HEK293 (cell line): ENCODE results near the gene ZXDC.

Experiments
- HOXC10 ChIP-seq: sonication (generic); formaldehyde crosslinking; IDR thresholded peaks from 2 replicates; pipeline ENCODE4 v1.8.1; 2023; ENCODE audit warnings: mild to moderate bottlenecking, missing genetic modification reagents
- REST ChIP-seq: fragments of 450-650 bp; formaldehyde crosslinking; IDR thresholded peaks from 2 replicates; pipeline ENCODE4 v1.5.1; 2016; ENCODE audit warnings: missing biosample characterization, missing genetic modification characterization
- YY1 ChIP-seq: fragments of 450-650 bp; formaldehyde crosslinking; IDR thresholded peaks from 2 replicates; pipeline ENCODE4 v1.5.1; 2018; ENCODE audit warnings: missing biosample characterization, missing genetic modification characterization
- ZBTB26 ChIP-seq: fragments of 450-650 bp; formaldehyde crosslinking; optimal IDR thresholded peaks from 2 replicates; pipeline ENCODE3; 2016; ENCODE audit warnings: missing biosample characterization, mild to moderate bottlenecking, missing genetic modification characterization
- ZFP37 ChIP-seq: fragments of 450-650 bp; formaldehyde crosslinking; IDR thresholded peaks from 2 replicates; pipeline ENCODE4 v1.5.1; 2016; ENCODE audit warnings: missing biosample characterization, missing genetic modification characterization
- ZNF121 ChIP-seq: fragments of 450-650 bp; formaldehyde crosslinking; IDR thresholded peaks from 2 replicates; pipeline ENCODE4 v1.5.1; 2016; ENCODE audit warnings: missing biosample characterization, missing genetic modification characterization
- ZNF138 ChIP-seq: fragments of 450-650 bp; formaldehyde crosslinking; IDR thresholded peaks from 2 replicates; pipeline ENCODE4 v1.5.1; 2016; ENCODE audit warnings: missing biosample characterization, missing genetic modification characterization, borderline replicate concordance
- ZNF701 ChIP-seq: fragments of 450-650 bp; formaldehyde crosslinking; IDR thresholded peaks from 2 replicates; pipeline ENCODE4 v1.5.1; 2016; ENCODE audit warnings: missing biosample characterization, missing genetic modification characterization
- ZNF776 ChIP-seq: fragments of 450-650 bp; formaldehyde crosslinking; IDR thresholded peaks from 2 replicates; pipeline ENCODE4 v1.5.0; 2017; ENCODE audit warnings: missing biosample characterization, missing genetic modification characterization, borderline replicate concordance
- TF ChIP-seq, protein P1 (sequence below): fragments of 450-650 bp; formaldehyde crosslinking; IDR thresholded peaks from 2 replicates; pipeline ENCODE4 v1.5.1; 2016; ENCODE audit warnings: missing biosample characterization, missing genetic modification characterization
- TF ChIP-seq, protein P2 (sequence below): fragments of 450-650 bp; formaldehyde crosslinking; IDR thresholded peaks from 2 replicates; pipeline ENCODE4 v1.5.1; 2016; ENCODE audit warnings: missing biosample characterization, missing genetic modification characterization
- TF ChIP-seq, protein P3 (sequence below): fragments of 450-650 bp; formaldehyde crosslinking; IDR thresholded peaks from 2 replicates; pipeline ENCODE4 v1.5.1; 2017; ENCODE audit warnings: missing biosample characterization, mild to moderate bottlenecking, missing genetic modification characterization, moderate library complexity

GRCh38 chr3:126399756-126400155 lies 75.9 kb downstream of the ZXDC start:
- TF ChIP-seq, protein P1, sequence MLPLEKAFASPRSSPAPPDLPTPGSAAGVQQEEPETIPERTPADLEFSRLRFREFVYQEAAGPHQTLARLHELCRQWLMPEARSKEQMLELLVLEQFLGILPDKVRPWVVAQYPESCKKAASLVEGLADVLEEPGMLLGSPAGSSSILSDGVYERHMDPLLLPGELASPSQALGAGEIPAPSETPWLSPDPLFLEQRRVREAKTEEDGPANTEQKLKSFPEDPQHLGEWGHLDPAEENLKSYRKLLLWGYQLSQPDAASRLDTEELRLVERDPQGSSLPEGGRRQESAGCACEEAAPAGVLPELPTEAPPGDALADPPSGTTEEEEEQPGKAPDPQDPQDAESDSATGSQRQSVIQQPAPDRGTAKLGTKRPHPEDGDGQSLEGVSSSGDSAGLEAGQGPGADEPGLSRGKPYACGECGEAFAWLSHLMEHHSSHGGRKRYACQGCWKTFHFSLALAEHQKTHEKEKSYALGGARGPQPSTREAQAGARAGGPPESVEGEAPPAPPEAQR (tag by site-specific recombination), result no peak
- TF ChIP-seq, protein P2, sequence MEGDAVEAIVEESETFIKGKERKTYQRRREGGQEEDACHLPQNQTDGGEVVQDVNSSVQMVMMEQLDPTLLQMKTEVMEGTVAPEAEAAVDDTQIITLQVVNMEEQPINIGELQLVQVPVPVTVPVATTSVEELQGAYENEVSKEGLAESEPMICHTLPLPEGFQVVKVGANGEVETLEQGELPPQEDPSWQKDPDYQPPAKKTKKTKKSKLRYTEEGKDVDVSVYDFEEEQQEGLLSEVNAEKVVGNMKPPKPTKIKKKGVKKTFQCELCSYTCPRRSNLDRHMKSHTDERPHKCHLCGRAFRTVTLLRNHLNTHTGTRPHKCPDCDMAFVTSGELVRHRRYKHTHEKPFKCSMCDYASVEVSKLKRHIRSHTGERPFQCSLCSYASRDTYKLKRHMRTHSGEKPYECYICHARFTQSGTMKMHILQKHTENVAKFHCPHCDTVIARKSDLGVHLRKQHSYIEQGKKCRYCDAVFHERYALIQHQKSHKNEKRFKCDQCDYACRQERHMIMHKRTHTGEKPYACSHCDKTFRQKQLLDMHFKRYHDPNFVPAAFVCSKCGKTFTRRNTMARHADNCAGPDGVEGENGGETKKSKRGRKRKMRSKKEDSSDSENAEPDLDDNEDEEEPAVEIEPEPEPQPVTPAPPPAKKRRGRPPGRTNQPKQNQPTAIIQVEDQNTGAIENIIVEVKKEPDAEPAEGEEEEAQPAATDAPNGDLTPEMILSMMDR (tag by site-specific recombination), result no peak
- TF ChIP-seq ZFP37 (tag by site-specific recombination) (no peak), ZNF776 (tag by site-specific recombination) (no peak), ZNF701 (tag by site-specific recombination) (no peak), ZNF121 (tag by site-specific recombination) (no peak), YY1 (tag by site-specific recombination) (no peak), ZNF138 (tag by site-specific recombination) (no peak), ZBTB26 (tag by site-specific recombination) (no peak), REST (no peak), HOXC10 (no peak)
- TF ChIP-seq, protein P3, sequence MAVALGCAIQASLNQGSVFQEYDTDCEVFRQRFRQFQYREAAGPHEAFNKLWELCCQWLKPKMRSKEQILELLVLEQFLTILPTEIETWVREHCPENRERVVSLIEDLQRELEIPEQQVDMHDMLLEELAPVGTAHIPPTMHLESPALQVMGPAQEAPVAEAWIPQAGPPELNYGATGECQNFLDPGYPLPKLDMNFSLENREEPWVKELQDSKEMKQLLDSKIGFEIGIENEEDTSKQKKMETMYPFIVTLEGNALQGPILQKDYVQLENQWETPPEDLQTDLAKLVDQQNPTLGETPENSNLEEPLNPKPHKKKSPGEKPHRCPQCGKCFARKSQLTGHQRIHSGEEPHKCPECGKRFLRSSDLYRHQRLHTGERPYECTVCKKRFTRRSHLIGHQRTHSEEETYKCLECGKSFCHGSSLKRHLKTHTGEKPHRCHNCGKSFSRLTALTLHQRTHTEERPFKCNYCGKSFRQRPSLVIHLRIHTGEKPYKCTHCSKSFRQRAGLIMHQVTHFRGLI (tag by site-specific recombination), result no peak
